Measurements from ENCODE around the gene SETD5.

SETD5 gene

GRCh38 chr3:9414826-9415225, 17.4 kb downstream of the SETD5 start:
- DNase-seq = no peak

GRCh38 chr3:9415485-9416138, 18.2 kb downstream of the SETD5 start:
- DNase-seq = no peak

GRCh38 chr3:9416139-9416780, 18.8 kb downstream of the SETD5 start:
- no peak for DNase-seq

GRCh38 chr3:9420850-9421549, 23.6 kb downstream of the SETD5 start:
- no peak for DNase-seq

GRCh38 chr3:9422712-9423424, 25.5 kb downstream of the SETD5 start:
- peak; percentile 86 for DNase-seq

- no peak for DNase-seq
Observed at GRCh38 chr3:9428411-9428810, 31.0 kb downstream of the SETD5 start.

- no peak for DNase-seq
Observed at GRCh38 chr3:9430733-9431132, 33.3 kb downstream of the SETD5 start.

- DNase-seq = no peak
Observed at GRCh38 chr3:9433627-9434521, 36.5 kb downstream of the SETD5 start.

GRCh38 chr3:9435316-9435715, 37.9 kb downstream of the SETD5 start:
- DNase-seq = no peak

- no peak for DNase-seq
Observed at GRCh38 chr3:9439331-9439730, 41.9 kb downstream of the SETD5 start.

- no peak for DNase-seq
Observed at GRCh38 chr3:9441501-9442221, 44.2 kb downstream of the SETD5 start.

GRCh38 chr3:9448071-9448470, 50.7 kb downstream of the SETD5 start:
- DNase-seq = no peak

- DNase-seq = no peak
Observed at GRCh38 chr3:9448643-9449042, 51.2 kb downstream of the SETD5 start.

- no peak for DNase-seq
Observed at GRCh38 chr3:9450126-9450525, 52.7 kb downstream of the SETD5 start.

- no peak for DNase-seq
Observed at GRCh38 chr3:9450991-9451390, 53.6 kb downstream of the SETD5 start.

- DNase-seq = no peak
Observed at GRCh38 chr3:9452417-9452816, 55.0 kb downstream of the SETD5 start.

GRCh38 chr3:9455596-9456131, 58.2 kb downstream of the SETD5 start:
- DNase-seq = no peak

- no peak for DNase-seq
Observed at GRCh38 chr3:9467451-9467850, 70.0 kb downstream of the SETD5 start.

- no peak for DNase-seq
Observed at GRCh38 chr3:9468460-9468859, 71.0 kb downstream of the SETD5 start.

- no peak for DNase-seq
Observed at GRCh38 chr3:9469986-9470385, 72.6 kb downstream of the SETD5 start.

- no peak for DNase-seq
Observed at GRCh38 chr3:9473496-9474065, 76.2 kb downstream of the SETD5 start.
